ENCODE data around the gene ABHD6. TPM values are rescaled to one million over a fixed set of nuclear protein-coding genes. Genes with fewer than 3 reads are reported as not detected.

Gene ABHD6
- polyA plus RNA-seq, 1 experiment = 9.2 TPM

- POLR2A ChIA-PET = no interaction called here
- CTCF ChIA-PET = interaction anchor here (0.6 to 6.0 kb wide), 7 partner anchors 8 to 141 kb away, joined by 3 to 29 read pairs (median 4); partner anchors contain the start of genes HTD2 and RPP14
- no peak for TF ChIP-seq CTCF (IDR thresholded peaks at IDR 0.05; ENCODE audit: insufficient read depth, low read depth, low read length)
- H3K27me3 ChIP-seq (ENCODE audit: control insufficient read depth, insufficient read depth, low read length) = no peaks in the 10 kb centered on the region
- H3K36me3 ChIP-seq (ENCODE audit: control insufficient read depth, insufficient read depth, low read length) = no peaks in the 10 kb centered on the region; the same call in 1 of the 2 replicates
- DNase-seq (ENCODE audit: low read depth) = no peak
- no peak overlapping the region for H3K4me3 ChIP-seq (ENCODE audit: low read depth, low read length)
Measured at GRCh38 chr3:58291671-58292338, 54.2 kb downstream of the ABHD6 start.

GRCh38 chr3:58292866-58293265, 55.3 kb downstream of the ABHD6 start:
- POLR2A ChIA-PET = no interaction called here
- CTCF ChIA-PET = interaction anchor here (0.9 to 6.0 kb wide), 5 partner anchors 14 to 115 kb away, joined by 3 to 29 read pairs (median 6); partner anchors contain the start of genes HTD2 and RPP14
- no peak for TF ChIP-seq CTCF (IDR thresholded peaks at IDR 0.05; ENCODE audit: insufficient read depth, low read depth, low read length)

GRCh38 chr3:58293516-58293915, 55.9 kb downstream of the ABHD6 start:
- DNase-seq (ENCODE audit: low read depth) = no peak
- H3K36me3 ChIP-seq (ENCODE audit: control insufficient read depth, insufficient read depth, low read length) = no peaks in the 10 kb centered on the region
- no peak overlapping the region for H3K4me3 ChIP-seq (ENCODE audit: low read depth, low read length)
- POLR2A ChIA-PET = no interaction called here
- CTCF ChIA-PET = interaction anchor here (0.9 to 11.4 kb wide), 4 partner anchors 13 to 116 kb away, joined by 3 to 240 read pairs (median 18); partner anchors contain the start of genes HTD2 and RPP14
- TF ChIP-seq CTCF (IDR thresholded peaks at IDR 0.05; ENCODE audit: insufficient read depth, low read depth, low read length) = no peak
- H3K27me3 ChIP-seq (ENCODE audit: control insufficient read depth, insufficient read depth, low read length) = no peaks in the 10 kb centered on the region

More at GRCh38 chr3:58292866-58293265, 55.3 kb downstream of the ABHD6 start:
- Histone ChIP-seq H3K27me3 (ENCODE audit: control insufficient read depth, insufficient read depth, low read length) (no peaks in the 10 kb centered on the region), H3K36me3 (ENCODE audit: control insufficient read depth, insufficient read depth, low read length) (no peaks in the 10 kb centered on the region), H3K4me3 (ENCODE audit: low read depth, low read length) (no peak overlapping the region)
- no peak for DNase-seq (ENCODE audit: low read depth)

- no peak for DNase-seq (ENCODE audit: low read depth)
- Histone ChIP-seq H3K4me3 (ENCODE audit: low read depth, low read length) (no peak overlapping the region), H3K36me3 (ENCODE audit: control insufficient read depth, insufficient read depth, low read length) (no peaks in the 10 kb centered on the region), H3K27me3 (ENCODE audit: control insufficient read depth, insufficient read depth, low read length) (peaks cover 2% of the 10 kb centered on the region; the same call in 1 of the 2 replicates)
- POLR2A ChIA-PET = no interaction called here
- CTCF ChIA-PET = interaction anchor here (1.2 to 11.4 kb wide), 5 partner anchors 10 to 119 kb away, joined by 3 to 240 read pairs (median 12); partner anchors contain the start of genes HTD2 and RPP14
- TF ChIP-seq CTCF (IDR thresholded peaks at IDR 0.05; ENCODE audit: insufficient read depth, low read depth, low read length) = no peak
Measured at GRCh38 chr3:58296269-58296668, 58.7 kb downstream of the ABHD6 start.

- DNase-seq (ENCODE audit: low read depth) = no peak
- Histone ChIP-seq H3K27me3 (ENCODE audit: control insufficient read depth, insufficient read depth, low read length) (peaks cover 2% of the 10 kb centered on the region; the same call in 1 of the 2 replicates), H3K4me3 (ENCODE audit: low read depth, low read length) (no peak overlapping the region), H3K36me3 (ENCODE audit: control insufficient read depth, insufficient read depth, low read length) (no peaks in the 10 kb centered on the region)
- CTCF ChIA-PET = interaction anchor here (1.0 to 11.4 kb wide), 5 partner anchors 10 to 119 kb away, joined by 3 to 240 read pairs (median 12); partner anchors contain the start of genes HTD2 and RPP14
- TF ChIP-seq CTCF (IDR thresholded peaks at IDR 0.05; ENCODE audit: insufficient read depth, low read depth, low read length) = no peak
- POLR2A ChIA-PET = no interaction called here
Measured at GRCh38 chr3:58296843-58297242, 59.3 kb downstream of the ABHD6 start.

Measured in BJ (cell line).